ENCODE results near the gene COA7. TPM values are rescaled to one million over a fixed set of nuclear protein-coding genes. Genes with fewer than 3 reads are reported as not detected.

Gene COA7
- polyA plus RNA-seq, 3 donors from 2014 or later: 2.7 to 5.9 (median 5.9) TPM

DNA sequence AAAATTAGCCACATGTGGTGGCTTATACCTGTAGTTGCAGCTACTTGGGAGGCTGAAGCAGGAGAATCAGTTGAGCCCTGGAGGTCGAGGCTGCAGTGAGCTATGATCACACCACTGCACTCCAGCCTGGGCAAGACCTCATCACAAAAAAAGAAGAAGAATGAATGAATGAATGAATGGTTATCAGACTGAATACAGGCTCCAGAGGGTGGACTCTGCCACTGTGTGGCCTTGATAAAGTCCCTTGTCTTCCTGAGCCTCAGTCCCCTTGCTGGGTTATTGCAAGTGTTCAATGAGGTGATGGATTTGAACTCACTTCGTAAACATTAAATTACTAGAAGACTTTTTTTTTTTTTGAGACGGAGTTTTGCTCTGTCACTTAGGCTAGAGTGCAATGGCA, 40.4 kb downstream of the COA7 start:
- no peak overlapping the region for H3K4me3 Mint-ChIP-seq
- H3K9me3 Mint-ChIP-seq: no peaks in the 10 kb centered on the region
- no peak for DNase-seq
- H3K4me1 Mint-ChIP-seq: peaks cover 15 to 30% of the 10 kb centered on the region in 2 donors
- H3K36me3 Mint-ChIP-seq: peaks cover 5 to 27% (median 17%) of the 10 kb centered on the region in 3 donors
- peak overlapping the region in 3 of 6 donors; percentile 3 to 70 (median 44) for H3K27ac Mint-ChIP-seq
- H3K27me3 Mint-ChIP-seq (ENCODE audit: low read depth in 3 of 3): peaks cover 0 to 2% (median 0%) of the 10 kb centered on the region in 3 donors

DNA sequence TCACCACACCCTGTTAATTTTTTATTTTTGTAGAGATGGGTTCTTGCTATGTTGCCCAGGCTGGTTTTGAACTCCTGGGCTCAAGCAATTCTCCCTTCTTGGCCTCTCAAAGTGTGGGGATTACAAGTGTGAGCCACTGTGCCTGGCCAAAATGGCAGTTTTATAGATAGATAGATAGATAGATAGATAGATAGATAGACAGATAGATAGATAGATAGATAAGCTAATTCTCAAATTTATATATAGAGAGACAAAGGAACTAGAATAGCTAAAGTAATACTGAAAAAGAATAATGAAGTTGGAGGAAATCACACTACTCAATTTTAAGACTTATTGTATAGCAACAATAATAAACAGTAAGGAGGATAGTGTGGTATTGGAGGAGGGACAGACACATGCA, 44.1 kb downstream of the COA7 start:
- no peaks in the 10 kb centered on the region for H3K9me3 Mint-ChIP-seq
- no peak for DNase-seq
- peaks cover 16 to 26% of the 10 kb centered on the region in 2 donors for H3K4me1 Mint-ChIP-seq
- H3K27ac Mint-ChIP-seq: peak overlapping the region in 3 of 6 donors; percentile 5 to 25 (median 21)
- H3K4me3 Mint-ChIP-seq: no peak overlapping the region
- peaks cover 5 to 35% (median 34%) of the 10 kb centered on the region in 3 donors for H3K36me3 Mint-ChIP-seq
- H3K27me3 Mint-ChIP-seq (ENCODE audit: low read depth in 3 of 3): peaks cover 0 to 2% (median 2%) of the 10 kb centered on the region in 3 donors

DNA sequence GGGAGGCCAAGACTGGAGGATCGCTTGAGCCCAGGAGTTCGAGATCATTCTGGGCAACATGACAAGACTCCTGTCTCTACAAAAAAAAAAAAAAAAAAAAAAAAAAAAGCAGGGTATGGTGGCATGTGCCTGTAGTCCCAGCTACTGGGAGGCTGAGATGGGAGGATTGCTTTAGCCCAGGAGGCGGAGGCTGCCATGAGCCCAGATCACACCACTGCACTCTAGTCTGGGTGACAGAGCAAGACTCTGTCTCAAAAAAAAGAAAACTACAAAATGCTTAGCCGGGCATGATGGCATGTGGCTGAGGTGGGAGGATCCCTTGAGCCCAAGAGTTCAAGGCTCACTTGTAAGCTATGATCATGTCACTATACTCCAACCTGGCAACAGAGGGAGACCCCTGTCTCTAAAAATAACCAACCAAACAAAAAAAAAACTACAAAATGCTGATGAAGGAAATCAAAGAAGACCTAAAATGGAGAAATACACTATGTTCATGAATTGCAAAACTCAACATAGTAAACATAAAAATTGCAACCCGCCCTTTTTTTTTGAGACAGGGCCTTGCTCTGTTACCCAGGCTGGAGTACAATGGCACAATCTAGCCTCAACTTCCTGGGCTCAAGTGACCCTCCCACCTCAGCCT, 44.8 kb downstream of the COA7 start:
- Mint-ChIP-seq H3K27me3 (ENCODE audit: low read depth in 3 of 3) (peaks cover 0 to 2% (median 2%) of the 10 kb centered on the region in 3 donors), H3K4me3 (no peak overlapping the region), H3K27ac (peak overlapping the region in 4 of 6 donors; percentile 51 to 73 (median 66)), H3K4me1 (peaks cover 16 to 30% of the 10 kb centered on the region in 2 donors), H3K36me3 (peaks cover 8 to 42% (median 42%) of the 10 kb centered on the region in 3 donors), H3K9me3 (no peaks in the 10 kb centered on the region)
- no peak for DNase-seq

DNA sequence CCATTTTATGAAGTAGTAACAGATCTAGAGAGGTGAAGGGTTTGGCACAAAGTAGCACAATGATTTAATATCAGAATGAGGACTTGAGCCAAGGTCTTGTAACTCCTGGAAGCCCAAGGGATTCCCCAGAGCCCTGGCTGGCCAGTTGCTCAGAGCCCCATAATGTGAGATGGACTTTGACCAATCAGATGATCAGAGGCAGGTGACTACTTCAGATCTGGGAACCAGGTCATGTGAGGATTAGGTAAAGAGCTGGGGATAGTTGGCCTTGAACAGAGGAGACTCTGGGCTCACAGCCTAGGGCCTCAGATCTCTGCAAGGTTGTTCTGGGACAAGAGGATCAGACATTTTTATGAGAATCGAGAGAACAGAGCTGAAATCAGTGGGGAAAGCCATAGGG, 46.2 kb downstream of the COA7 start:
- Mint-ChIP-seq H3K4me3 (no peak overlapping the region), H3K36me3 (peaks cover 12 to 48% (median 46%) of the 10 kb centered on the region in 3 donors), H3K4me1 (peaks cover 16 to 30% of the 10 kb centered on the region in 2 donors), H3K9me3 (no peaks in the 10 kb centered on the region), H3K27me3 (ENCODE audit: low read depth in 3 of 3) (peaks cover 0 to 2% (median 2%) of the 10 kb centered on the region in 3 donors), H3K27ac (peak overlapping the region in 3 of 6 donors; percentile 34 to 75 (median 60))
- no peak for DNase-seq

- H3K27me3 Mint-ChIP-seq (ENCODE audit: low read depth in 3 of 3): peaks cover 0 to 2% (median 0%) of the 10 kb centered on the region in 3 donors
- H3K9me3 Mint-ChIP-seq: no peaks in the 10 kb centered on the region
- no peak for DNase-seq
- no peak overlapping the region for H3K27ac Mint-ChIP-seq
- no peak overlapping the region for H3K4me3 Mint-ChIP-seq
- peaks cover 15 to 42% (median 33%) of the 10 kb centered on the region in 3 donors for H3K36me3 Mint-ChIP-seq
- H3K4me1 Mint-ChIP-seq: peaks cover 28 to 31% of the 10 kb centered on the region in 2 donors
Observed at GRCh38 chr1:52645261-52645660, 52.9 kb downstream of the COA7 start.

GRCh38 chr1:52641307-52641706, 56.8 kb downstream of the COA7 start:
- peak in 2 of 3 donors; percentile 16 to 21 for DNase-seq

GRCh38 chr1:52640697-52641096, 57.5 kb downstream of the COA7 start:
- no peak overlapping the region for H3K4me3 Mint-ChIP-seq
- peak overlapping the region in 5 of 6 donors; percentile 29 to 94 (median 86) for H3K27ac Mint-ChIP-seq
- H3K9me3 Mint-ChIP-seq: no peaks in the 10 kb centered on the region
- peaks cover 2 to 9% (median 5%) of the 10 kb centered on the region in 3 donors for H3K27me3 Mint-ChIP-seq (ENCODE audit: low read depth in 3 of 3)
- DNase-seq: no peak
- peaks cover 15 to 29% (median 17%) of the 10 kb centered on the region in 3 donors for H3K36me3 Mint-ChIP-seq
- H3K4me1 Mint-ChIP-seq: peaks cover 63 to 65% of the 10 kb centered on the region in 2 donors

More at GRCh38 chr1:52641307-52641706, 56.8 kb downstream of the COA7 start:
- Mint-ChIP-seq H3K4me1 (peaks cover 59 to 60% of the 10 kb centered on the region in 2 donors), H3K4me3 (peak overlapping the region in 3 of 5 donors; percentile 8 to 23 (median 15)), H3K27ac (peak overlapping the region; percentile 29 to 87 (median 83)), H3K36me3 (peaks cover 15 to 32% (median 17%) of the 10 kb centered on the region in 3 donors), H3K27me3 (ENCODE audit: low read depth in 3 of 3) (peaks cover 2 to 8% (median 5%) of the 10 kb centered on the region in 3 donors), H3K9me3 (no peaks in the 10 kb centered on the region)

DNA sequence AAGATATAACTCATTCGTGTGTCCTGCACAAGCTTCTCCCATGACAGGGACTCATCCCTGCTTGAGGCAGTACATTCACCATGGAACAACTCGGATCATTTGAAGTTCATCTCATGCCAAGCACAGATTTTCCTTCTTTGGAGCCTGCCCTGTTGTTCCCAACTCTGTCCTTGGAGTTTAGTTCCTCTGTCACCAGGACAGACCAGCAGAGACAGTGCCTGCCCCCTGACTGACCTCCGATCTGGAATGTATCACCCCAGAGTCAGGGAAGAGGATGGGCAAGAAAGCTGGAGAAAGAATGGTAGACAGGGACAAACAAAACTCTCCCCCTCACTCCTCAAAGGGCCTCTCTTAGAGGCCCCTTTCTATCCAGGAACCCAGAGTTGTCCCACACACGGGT, 60.2 kb downstream of the COA7 start:
- H3K27ac Mint-ChIP-seq: peak overlapping the region; percentile 98 to 100 (median 100)
- DNase-seq: no peak
- H3K27me3 Mint-ChIP-seq (ENCODE audit: low read depth in 3 of 3): peaks cover 2 to 25% (median 13%) of the 10 kb centered on the region in 3 donors
- H3K36me3 Mint-ChIP-seq: peaks cover 10 to 22% (median 13%) of the 10 kb centered on the region in 3 donors
- H3K4me1 Mint-ChIP-seq: peaks cover 78 to 84% of the 10 kb centered on the region in 2 donors
- H3K9me3 Mint-ChIP-seq: no peaks in the 10 kb centered on the region
- peak overlapping the region; percentile 77 to 97 (median 89) for H3K4me3 Mint-ChIP-seq

- peak; percentile 87 to 91 (median 88) for DNase-seq
- H3K9me3 Mint-ChIP-seq: no peaks in the 10 kb centered on the region
- peak overlapping the region; percentile 98 to 100 (median 100) for H3K27ac Mint-ChIP-seq
- H3K4me3 Mint-ChIP-seq: peak overlapping the region; percentile 77 to 97 (median 89)
- peaks cover 6 to 19% (median 9%) of the 10 kb centered on the region in 3 donors for H3K36me3 Mint-ChIP-seq
- H3K27me3 Mint-ChIP-seq (ENCODE audit: low read depth in 3 of 3): peaks cover 5 to 28% (median 17%) of the 10 kb centered on the region in 3 donors
- peaks cover 78 to 88% of the 10 kb centered on the region in 2 donors for H3K4me1 Mint-ChIP-seq
Observed at GRCh38 chr1:52636721-52637695, 61.1 kb downstream of the COA7 start.

DNA sequence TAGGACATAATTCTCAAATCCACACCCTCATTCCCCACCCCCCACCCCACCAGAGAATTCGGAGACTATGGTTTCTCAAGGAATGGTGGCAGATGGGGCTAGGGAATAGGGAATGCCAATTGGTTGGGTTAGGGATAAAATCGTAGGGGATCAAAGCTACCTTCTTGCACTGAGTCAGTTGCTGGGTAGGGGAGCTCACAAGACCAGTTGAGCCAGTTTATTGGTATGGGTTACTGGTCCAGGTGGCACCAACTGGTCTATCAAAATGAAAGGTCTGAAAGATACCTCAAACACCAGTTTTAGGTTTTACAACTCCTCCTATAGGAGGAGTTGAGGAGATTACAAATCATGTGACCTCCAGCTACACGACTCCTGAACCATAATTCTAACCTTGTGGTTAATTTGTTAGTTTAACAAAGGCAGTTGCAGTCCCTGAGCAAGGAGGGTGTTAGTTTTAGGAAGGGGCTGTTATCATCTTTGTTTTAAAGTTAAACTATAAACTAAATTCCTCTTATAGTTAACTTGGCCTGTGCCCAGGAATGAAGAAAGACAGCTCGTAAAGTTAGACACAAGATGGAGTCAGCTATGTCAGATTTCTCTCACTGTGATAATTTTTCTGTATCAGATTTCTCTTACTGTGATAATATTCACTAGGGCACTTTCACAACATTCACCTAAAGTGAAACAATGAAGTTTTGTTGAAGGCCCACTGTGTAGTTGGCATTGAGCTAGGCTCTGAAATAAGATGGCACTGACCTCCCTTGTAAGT, 62.6 kb downstream of the COA7 start:
- peaks cover 5 to 13% (median 6%) of the 10 kb centered on the region in 3 donors for H3K36me3 Mint-ChIP-seq
- H3K27ac Mint-ChIP-seq: peak overlapping the region; percentile 97 to 100 (median 98)
- peak; percentile 77 to 78 (median 78) for DNase-seq
- peak overlapping the region; percentile 86 to 91 (median 89) for H3K4me3 Mint-ChIP-seq
- no peaks in the 10 kb centered on the region for H3K9me3 Mint-ChIP-seq
- peaks cover 75 to 86% of the 10 kb centered on the region in 2 donors for H3K4me1 Mint-ChIP-seq
- peaks cover 5 to 30% (median 19%) of the 10 kb centered on the region in 3 donors for H3K27me3 Mint-ChIP-seq (ENCODE audit: low read depth in 3 of 3)

Measured in immature natural killer cell (primary cell).